22Rv1 (cell line): ENCODE data around the gene CPT2.

Experiments used
- CTCF ChIP-seq: fragments of 450-650 bp; IDR thresholded peaks from 2 replicates; pipeline ENCODE4 v1.5.1; 2017; ENCODE audit warnings: mild to moderate bottlenecking
- ZFX ChIP-seq: fragments of 450-650 bp; IDR thresholded peaks from 2 replicates; pipeline ENCODE4 v1.6.1; 2017; ENCODE audit warnings: antibody characterized with exemption, borderline replicate concordance

GRCh38 chr1:53258216-53258615 lies 61.6 kb downstream of the CPT2 start:
- TF ChIP-seq CTCF = no peak
- TF ChIP-seq ZFX = no peak
